NOMO-1 treated with dmso at 0.1 percent for 144 hours (cell line): ENCODE results near the gene SLC6A8.
"Not testable (repeated sequence)": the region's sequence is repeated elsewhere in the genome, so short reads cannot be mapped to it uniquely, and the experiment has no call there.

ENCODE experiments used
- DNase-seq: peaks from one replicate; lab custom pipeline; 2025; ENCODE audit not compliant: unreplicated experiment; lab: John Stamatoyannopoulos, UW

SLC6A8 gene

DNA sequence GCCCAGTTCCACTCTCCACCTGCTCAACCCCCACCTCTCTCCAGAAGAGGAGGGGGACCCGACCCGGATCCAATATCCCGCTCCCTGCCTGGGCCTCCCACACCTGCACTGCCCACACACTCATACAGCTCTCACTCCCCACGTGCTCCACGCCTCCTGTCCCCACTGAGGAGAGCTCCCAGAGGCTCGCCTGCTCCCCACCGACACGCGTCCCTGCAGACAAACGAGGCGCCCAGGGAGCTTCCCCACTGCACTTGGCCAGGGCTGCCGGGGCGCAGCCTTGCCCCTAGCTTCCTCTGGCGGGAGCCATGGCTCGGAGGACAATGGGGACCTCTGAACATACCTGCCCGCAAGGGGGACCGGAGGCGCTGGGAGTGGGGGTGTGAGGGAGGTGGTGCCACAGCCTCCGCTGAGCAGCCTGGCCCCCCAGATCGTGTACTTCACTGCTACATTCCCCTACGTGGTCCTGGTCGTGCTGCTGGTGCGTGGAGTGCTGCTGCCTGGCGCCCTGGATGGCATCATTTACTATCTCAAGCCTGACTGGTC lies 5.0 kb downstream of the SLC6A8 start:
- DNase-seq, result no peak

DNA sequence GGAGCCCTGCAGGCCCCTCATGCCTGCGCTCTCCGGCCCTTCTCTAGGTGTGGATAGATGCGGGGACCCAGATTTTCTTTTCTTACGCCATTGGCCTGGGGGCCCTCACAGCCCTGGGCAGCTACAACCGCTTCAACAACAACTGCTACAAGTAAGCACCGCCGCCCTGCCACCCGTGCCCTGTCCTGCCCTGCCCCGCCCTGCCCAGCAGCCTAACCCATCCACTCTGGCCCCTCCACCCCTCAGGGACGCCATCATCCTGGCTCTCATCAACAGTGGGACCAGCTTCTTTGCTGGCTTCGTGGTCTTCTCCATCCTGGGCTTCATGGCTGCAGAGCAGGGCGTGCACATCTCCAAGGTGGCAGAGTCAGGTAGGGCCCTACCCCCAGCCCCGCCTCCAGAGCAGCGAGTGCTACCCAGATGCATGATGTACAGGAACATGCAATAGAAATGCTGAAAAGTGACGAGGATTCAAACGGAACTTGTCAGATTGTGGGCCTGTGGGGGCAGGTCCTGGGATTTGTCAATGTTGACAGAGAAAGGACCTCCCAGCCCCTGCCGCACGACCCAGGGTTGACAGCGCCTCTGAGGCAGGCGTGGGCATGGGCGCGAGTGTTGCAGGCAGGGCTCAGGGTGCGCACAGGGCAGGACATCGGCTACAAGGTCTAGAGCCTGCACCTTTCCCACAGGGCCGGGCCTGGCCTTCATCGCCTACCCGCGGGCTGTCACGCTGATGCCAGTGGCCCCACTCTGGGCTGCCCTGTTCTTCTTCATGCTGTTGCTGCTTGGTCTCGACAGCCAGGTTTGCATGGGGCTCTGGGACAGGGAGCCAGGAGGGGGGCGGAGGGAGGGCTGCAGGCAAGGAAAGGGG lies 5.7 kb downstream of the SLC6A8 start:
- no peak for DNase-seq

DNA sequence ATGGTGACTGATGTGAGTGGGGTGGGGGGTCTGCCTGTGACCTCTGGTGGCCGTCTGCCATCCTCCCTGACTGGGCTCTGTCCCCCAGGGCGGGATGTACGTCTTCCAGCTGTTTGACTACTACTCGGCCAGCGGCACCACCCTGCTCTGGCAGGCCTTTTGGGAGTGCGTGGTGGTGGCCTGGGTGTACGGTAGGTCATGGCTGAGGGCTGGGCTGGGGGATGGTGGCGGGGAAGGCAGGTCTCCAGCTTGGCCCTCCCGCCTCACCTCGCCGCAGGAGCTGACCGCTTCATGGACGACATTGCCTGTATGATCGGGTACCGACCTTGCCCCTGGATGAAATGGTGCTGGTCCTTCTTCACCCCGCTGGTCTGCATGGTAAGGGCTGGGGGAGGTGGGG lies 6.5 kb downstream of the SLC6A8 start:
- DNase-seq, result not testable (repeated sequence)

DNA sequence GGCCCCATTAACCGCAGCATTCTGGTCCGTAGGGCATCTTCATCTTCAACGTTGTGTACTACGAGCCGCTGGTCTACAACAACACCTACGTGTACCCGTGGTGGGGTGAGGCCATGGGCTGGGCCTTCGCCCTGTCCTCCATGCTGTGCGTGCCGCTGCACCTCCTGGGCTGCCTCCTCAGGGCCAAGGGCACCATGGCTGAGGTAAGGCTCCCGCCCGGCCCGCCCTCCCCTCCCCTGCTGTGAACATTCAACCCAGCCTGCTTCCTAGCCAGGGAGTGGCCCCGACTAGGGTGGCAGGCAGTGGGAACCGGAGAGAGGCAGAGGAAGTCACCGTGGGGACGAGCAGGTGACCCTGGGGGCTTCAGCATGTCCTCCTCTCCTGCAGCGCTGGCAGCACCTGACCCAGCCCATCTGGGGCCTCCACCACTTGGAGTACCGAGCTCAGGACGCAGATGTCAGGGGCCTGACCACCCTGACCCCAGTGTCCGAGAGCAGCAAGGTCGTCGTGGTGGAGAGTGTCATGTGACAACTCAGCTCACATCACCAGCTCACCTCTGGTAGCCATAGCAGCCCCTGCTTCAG lies 7.1 kb downstream of the SLC6A8 start:
- no peak for DNase-seq

DNA sequence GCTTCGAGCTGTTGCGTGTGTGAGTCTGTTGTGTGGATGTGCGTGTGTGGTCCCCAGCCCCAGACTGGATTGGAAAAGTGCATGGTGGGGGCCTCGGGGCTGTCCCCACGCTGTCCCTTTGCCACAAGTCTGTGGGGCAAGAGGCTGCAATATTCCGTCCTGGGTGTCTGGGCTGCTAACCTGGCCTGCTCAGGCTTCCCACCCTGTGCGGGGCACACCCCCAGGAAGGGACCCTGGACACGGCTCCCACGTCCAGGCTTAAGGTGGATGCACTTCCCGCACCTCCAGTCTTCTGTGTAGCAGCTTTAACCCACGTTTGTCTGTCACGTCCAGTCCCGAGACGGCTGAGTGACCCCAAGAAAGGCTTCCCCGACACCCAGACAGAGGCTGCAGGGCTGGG lies 8.4 kb downstream of the SLC6A8 start:
- no peak for DNase-seq

DNA sequence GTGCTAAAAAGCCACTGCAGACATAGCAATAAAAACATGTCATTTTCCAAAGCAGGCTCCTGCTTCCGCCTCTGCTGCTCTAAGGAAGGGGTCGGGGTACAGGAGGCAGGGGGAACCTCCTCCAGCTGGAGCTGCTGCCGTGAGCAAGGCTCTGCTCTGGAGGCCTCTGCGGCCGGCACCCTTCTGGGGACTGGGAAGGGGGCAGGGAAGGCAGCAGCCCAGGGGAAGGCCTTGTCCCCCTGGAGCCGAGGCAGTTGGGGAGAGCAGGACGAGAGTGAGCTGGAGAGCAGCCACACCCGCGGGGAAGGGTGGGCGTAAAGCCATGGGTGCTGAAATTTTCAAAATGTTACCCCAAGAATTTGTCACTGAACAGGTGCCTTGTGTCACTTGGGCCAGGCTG lies 8.8 kb downstream of the SLC6A8 start:
- not testable (repeated sequence) for DNase-seq

DNA sequence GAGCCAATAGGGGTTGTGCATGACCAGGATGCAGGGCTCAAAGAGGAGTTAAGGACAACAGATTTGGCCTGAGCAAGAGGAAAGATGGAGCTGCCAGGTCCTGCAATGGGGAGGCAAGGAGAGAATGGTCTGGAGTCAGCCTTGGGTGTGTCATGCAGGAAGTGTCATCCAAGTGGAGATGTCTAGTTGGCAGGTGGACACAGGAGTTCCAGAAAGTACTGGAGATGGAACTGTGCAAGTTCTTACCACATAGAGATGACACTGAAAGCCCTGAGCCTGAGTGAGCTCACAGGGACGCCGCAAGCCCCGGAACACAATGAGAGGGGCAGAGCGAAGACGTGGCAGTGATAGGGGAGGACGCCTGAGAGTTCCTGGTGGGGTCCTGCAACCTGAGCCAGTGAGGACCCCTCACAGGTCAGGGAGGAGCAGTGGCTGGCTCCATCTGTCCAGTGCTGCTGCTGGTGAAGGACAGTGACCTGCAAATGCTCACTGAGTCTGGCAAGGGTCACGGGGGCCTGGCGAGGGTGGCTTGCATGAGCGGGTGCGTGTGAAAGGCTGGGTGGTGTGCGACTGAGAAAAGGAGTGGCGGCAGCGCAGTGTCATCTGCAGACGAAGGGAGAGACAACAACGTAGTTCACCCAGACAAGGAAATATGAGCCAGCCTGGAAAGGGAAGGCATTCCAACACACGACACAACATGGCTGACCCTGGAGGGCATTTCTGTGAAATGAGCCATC lies 9.4 kb downstream of the SLC6A8 start:
- not testable (repeated sequence) for DNase-seq

DNA sequence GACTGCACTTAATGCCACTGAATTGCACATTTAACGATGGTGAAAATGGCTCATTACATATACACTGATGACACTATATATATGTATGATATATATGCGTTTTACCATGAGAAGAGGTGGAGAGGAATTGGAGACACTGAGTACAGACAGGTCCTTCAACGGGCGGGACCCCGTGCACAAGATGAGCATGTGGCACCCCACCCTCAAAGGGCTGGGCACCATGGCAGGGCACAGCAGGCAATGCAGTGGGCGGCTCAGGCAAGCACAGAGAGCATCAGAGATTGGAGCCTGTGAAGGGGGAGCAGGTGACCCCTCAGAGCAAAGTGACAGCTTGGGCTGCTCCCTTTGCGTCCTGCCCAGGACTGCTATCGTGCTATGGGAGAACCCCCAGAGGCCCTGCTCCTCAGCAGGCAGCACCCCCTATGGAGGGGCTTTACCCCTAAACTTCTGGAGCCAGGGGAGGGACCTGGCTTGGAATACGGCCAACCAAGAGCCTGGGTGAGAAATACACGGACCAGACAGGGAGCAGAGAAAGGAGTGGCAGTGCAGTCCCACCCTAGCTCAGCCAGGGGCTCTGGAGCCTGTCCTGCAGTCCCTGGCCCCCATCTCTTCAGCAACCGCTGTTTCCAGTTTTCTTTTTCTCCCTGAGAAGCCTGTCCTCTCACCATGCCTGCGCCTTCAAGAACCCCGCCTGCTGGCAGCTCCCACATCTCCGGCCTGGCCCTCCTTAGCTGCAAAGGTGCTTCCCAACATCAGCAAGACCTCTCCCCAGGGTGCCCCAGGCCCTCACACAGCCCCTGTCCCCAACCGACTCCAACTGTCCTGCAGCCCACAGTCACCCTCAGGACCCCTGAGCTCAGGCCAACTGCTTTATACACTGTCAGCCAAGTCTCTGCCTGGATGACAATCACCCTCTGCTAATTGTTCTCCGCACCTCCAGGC lies 10.5 kb downstream of the SLC6A8 start:
- DNase-seq, result no peak

DNA sequence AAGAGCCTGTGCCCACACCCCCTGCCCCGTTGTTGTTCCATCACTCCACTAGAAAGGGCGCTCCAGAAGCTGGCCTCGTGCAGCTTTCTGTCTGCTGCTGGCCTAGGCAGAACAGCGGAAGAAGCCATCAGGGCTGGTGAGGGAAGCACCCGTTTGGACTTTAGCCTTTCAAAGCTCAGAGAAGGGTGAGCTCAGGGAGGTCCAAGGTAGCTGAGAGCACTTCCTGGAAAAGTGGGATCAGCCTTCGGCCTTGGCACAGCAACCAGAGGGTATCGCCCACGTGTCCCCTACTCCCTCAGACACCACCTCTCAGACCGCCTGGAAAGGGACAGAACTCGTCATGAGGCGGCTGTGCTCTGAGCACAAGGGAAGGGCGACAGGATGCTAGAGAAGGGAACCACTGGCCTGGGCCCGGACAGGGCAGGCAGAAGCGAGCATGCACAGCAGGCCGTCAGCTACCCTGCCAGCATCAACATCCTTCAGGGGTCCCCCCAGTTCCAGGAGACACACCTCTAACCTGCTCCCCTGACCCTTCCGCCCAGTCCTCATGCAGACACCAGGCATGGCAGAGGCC lies 11.6 kb downstream of the SLC6A8 start:
- not testable (repeated sequence) for DNase-seq

DNA sequence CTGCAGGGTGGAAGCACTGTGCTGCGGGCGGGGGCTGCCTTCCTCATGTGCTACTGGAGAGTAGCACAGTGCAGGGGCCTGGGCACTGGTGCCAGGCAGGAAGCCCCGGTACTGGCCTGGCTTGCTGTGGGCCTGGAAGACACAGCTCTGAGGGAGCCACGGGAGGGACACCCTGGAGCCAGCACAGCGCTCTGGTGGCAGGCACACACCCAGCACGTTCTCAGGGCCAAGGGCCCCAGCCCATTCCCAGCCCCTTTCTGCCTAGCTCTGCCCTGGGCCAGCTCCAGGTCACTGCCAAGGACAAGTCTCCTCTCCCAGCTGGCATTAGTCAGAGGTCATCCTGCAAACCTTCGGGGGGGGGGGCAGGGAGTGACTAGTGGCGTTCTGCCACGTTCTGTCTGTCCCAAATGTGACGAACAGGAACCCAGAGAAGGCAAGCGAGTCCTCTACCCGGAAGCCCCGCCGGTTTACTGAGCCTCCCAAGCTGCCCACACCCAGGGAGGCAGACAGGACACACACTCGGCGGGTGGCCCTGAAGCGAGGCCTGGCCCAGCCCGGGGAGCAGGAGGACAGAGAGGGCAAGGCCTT lies 12.2 kb downstream of the SLC6A8 start:
- not testable (repeated sequence) for DNase-seq

DNA sequence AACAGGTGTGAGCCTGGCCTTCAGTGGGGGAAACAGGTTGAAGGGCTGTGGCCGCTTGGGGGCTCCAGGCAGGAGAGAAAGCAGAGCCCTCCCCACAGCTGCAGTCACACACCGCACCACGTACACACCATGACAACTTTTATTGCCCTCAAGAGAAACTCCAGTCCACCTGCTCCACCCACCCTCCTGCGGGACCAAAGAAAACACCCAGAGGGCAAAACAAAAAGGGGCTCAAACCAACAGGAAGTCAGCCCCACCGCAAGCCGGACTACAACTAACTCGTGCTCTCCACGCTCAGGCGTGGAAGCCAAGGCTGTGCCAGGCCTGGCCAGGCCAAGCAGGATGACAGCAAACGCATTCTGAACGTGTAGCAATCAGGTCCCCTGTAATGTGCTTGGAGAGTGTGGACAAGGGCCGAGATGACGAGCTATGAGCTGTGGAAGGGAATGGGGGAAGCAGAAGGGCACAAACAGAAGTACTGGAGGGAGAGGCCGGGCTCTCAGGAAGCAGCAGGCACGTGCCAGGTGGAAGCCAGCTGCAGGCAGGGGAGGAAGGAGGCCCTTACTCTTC lies 12.7 kb downstream of the SLC6A8 start:
- no peak for DNase-seq

DNA sequence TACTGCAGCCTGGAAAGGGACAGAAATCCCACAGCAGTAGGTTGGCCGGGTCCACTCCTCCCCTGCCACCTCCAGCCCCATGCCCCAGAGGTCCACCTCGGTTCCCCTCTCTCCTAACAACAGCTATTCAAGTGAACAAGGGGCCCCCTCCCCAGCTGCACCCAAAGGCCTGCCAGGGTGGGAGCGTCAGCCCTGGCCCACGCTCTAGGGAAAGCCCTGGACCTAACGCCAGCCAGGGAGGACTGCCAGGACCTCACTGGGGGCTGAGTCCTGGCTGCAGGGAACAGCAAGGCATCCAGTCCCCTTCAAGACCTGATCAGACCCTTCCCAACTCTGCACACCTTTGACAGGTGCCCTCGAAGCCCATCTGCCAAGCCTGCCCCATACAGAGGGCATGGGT lies 13.2 kb downstream of the SLC6A8 start:
- DNase-seq, result no peak

DNA sequence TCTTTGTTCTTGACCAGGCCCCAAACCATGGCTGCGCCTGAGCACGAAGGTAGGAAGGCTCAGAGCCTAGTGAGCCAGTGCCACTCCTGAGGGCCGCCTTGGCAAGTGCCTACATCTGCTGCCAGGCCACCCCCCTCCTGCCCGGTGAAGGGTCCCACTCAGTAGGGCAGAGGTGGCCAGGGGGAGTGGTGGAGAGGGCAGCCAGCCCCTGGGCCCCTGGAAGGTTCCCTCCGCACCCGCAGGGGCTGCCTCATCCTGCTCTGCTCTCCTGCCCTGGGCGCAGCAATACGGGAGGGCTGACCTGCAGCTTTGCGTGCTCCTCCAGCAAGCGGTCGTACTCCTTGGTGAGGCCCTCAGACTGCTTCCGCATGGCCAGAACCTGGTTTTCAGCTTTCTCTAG lies 14.0 kb downstream of the SLC6A8 start:
- no peak for DNase-seq

DNA sequence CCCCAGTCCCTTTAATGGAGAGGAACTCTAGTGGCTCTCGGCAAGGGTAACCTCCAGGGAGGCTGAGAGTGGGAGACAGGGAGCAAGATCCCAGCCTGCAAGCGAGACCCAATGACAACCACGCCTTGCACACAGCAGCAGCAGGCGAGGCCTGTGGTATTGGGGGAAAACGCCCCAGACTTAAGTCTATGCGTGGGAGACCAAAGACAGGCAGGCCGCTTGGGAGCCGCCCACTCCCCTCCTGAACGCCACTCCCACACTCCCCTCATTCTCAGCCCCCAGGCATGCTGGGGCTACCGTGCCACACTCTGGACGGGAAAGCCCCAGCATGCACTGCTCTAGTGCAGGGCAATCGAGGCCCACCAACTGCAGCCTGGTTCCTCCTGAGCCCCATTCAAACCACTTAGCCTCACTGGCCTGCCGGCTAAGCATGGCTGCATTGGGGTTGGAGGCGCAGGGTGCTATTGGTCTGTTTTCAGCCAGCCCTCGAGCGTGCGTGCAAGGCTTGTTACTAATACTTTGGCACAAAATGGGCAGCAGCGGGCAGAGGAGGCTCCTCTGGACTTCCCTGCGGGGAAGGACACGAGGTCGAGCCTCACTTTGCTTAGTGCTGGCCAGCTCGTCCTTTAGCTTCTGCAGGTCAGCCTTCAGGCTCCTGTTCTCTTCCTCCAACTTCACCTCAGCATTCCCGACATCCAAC lies 14.8 kb downstream of the SLC6A8 start:
- no peak for DNase-seq

DNA sequence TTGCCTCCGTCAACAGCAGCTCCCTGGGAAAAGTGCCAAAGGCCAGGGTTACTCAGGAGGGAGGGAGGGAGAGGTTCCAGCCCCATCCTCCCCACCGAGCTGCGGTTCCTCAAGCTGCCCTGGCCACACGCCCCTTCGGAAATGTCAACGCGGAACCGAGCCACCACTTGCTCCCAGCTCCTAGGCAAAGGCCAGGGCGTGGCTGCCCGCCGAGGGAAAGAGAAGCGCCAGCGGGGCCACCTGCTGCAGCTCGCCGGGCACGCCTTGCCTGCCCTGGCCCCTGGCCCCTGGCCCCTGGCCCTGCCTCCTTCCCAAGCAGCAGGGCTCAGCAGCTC lies 15.3 kb downstream of the SLC6A8 start:
- DNase-seq, result no peak

DNA sequence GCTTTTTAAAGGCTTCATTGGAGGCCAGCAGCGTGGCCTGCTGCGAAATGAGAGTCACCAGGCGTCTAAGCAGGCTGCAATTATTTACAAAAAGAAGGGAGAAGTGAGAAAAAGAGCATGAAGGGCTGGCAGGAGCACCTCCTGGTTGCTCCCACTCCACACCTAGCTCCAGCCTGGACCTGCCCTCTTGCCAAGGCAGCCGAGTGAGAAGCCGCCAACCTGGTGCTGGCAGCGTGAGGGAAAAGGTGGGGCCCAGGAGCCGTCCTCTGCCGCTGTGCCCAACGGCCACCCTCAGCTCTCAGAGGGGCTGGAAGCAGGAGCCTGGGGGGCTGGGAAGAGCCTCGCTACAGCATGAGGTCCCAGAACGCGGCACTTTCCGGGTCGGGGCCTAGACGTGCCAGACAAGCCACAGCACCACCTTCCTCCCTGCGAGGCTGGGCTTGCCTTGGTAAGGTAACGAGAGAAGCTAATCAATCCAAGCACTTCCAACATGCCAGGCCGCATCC lies 16.3 kb downstream of the SLC6A8 start:
- DNase-seq, result no peak

DNA sequence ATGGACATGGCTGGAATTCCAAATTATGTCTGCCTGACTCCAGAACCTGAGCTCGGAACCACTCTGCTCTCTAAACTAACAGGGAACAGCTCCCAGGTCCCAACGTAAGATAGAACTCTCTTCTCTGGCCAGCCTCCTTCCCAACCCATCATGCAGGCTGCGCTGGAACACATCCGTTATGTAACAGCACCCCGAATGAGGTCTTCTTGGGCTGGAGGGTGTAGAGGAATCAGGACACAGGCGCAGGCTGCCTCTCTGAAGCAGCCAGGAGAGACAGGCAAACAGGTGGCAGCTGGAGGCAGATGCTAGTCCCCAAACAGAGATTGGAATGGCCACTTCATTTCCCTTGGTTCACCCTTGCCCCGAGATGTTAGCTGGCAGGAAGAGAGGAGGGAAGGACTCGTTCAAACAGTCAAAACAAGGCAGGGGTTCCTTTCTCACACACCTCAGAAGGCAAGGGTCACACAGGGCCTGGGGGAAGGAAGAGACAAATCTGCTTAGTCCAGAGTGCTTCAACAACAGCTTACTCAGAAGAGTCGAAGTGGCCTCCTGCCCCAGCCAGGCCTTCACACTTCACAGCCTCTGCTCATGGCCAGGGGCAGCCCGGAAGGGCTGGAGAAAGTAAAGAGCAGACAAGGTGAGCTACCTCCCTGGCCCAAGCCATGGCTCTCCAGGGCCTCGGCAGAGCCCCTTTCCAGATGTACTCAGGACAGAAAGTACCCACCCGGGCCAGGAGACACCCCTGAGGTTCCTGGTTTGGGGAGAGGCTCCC lies 17.1 kb downstream of the SLC6A8 start:
- not testable (repeated sequence) for DNase-seq
